AG09319 (cell line): ENCODE data around the gene HSF2BP.

Experiments used
- DNase-seq: peaks from one replicate; pipeline ENCODE4 v3.0.0-alpha.2; 2010; ENCODE audit warnings: low read depth; ENCODE audit errors: extremely low read depth
- CTCF ChIP-seq: IDR thresholded peaks from 2 replicates; pipeline ENCODE4 v1.5.1; 2011; ENCODE audit warnings: low read depth, mild to moderate bottlenecking, inconsistent platforms, low read length, moderate library complexity

HSF2BP gene

GRCh38 chr21:43669828-43670605, 10.7 kb upstream of the HSF2BP start:
- no peak for TF ChIP-seq CTCF
- DNase-seq, result no peak

GRCh38 chr21:43667191-43667904, 8.1 kb upstream of the HSF2BP start:
- no peak for DNase-seq
- no peak for TF ChIP-seq CTCF

- no peak for DNase-seq
- TF ChIP-seq CTCF, result no peak
Measured at GRCh38 chr21:43665879-43666278, 6.6 kb upstream of the HSF2BP start.

- no peak for TF ChIP-seq CTCF
Measured at GRCh38 chr21:43664358-43664757, 5.1 kb upstream of the HSF2BP start.

GRCh38 chr21:43663033-43663432, 3.7 kb upstream of the HSF2BP start:
- no peak for DNase-seq

More at GRCh38 chr21:43664358-43664757, 5.1 kb upstream of the HSF2BP start:
- no peak for DNase-seq

GRCh38 chr21:43662286-43662685, 3.0 kb upstream of the HSF2BP start:
- DNase-seq, result no peak
- TF ChIP-seq CTCF, result no peak

More at GRCh38 chr21:43663033-43663432, 3.7 kb upstream of the HSF2BP start:
- no peak for TF ChIP-seq CTCF

- TF ChIP-seq CTCF, result no peak
- DNase-seq, result no peak
Measured at GRCh38 chr21:43658769-43659135, 536 bp downstream of the HSF2BP start.
